ENCODE measurements around the gene DOK4.

DOK4 gene

DNA sequence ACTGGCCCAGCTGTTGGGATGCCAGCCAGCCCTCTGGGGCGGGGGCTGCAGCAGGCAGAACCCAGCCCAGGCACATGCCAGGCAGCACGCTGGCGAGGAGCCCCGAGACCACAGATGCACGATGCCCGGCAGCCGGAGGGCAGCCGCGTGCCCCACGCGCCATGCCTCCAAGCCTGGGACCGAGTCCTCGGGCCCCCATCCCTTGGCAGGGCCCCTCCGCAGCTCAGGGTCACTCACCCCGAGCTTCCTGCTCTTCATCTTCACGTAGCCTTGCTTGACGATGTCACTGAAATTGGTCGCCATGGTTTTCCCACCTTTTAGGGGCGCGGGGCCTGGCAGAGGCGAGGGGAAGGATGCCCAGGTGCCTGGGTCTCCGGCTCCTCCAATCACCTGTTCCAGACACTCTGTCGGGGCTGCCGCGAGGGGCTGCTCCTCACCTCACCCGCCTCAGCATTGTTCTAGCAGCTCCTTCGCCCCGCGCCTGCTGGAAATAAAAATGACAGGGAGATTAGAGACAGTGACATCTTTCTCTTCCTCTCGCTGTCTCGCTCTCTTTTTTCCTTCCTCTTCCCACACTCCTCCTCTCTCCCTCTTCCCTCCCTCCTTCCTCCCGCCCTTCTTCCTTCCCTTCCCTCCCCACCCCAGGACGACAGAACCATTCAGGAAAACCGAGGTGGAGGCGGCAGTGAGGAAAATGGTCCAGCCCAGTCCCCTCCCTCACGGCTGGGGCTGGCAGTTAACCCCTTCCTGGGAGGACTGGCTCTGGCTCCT, 6.9 kb downstream of the DOK4 start:
- H3K4me3 ChIP-seq (ENCODE audit: low read depth, low read length) = no peak overlapping the region
- TF ChIP-seq, protein P1, sequence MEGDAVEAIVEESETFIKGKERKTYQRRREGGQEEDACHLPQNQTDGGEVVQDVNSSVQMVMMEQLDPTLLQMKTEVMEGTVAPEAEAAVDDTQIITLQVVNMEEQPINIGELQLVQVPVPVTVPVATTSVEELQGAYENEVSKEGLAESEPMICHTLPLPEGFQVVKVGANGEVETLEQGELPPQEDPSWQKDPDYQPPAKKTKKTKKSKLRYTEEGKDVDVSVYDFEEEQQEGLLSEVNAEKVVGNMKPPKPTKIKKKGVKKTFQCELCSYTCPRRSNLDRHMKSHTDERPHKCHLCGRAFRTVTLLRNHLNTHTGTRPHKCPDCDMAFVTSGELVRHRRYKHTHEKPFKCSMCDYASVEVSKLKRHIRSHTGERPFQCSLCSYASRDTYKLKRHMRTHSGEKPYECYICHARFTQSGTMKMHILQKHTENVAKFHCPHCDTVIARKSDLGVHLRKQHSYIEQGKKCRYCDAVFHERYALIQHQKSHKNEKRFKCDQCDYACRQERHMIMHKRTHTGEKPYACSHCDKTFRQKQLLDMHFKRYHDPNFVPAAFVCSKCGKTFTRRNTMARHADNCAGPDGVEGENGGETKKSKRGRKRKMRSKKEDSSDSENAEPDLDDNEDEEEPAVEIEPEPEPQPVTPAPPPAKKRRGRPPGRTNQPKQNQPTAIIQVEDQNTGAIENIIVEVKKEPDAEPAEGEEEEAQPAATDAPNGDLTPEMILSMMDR (IDR thresholded peaks at IDR 0.05; ENCODE audit: low read depth, low read length) = no peak
- TF ChIP-seq POLR2A (IDR thresholded peaks at IDR 0.05; ENCODE audit: extremely low read depth, insufficient read length) (no peak), MYC (IDR thresholded peaks at IDR 0.05; ENCODE audit: low read depth, low read length) (no peak)
- TF ChIP-seq, protein P2, sequence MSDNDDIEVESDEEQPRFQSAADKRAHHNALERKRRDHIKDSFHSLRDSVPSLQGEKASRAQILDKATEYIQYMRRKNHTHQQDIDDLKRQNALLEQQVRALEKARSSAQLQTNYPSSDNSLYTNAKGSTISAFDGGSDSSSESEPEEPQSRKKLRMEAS (IDR thresholded peaks at IDR 0.05; ENCODE audit: low read depth, low read length) = no peak
- no peak for DNase-seq (ENCODE audit: low read depth)

DNA sequence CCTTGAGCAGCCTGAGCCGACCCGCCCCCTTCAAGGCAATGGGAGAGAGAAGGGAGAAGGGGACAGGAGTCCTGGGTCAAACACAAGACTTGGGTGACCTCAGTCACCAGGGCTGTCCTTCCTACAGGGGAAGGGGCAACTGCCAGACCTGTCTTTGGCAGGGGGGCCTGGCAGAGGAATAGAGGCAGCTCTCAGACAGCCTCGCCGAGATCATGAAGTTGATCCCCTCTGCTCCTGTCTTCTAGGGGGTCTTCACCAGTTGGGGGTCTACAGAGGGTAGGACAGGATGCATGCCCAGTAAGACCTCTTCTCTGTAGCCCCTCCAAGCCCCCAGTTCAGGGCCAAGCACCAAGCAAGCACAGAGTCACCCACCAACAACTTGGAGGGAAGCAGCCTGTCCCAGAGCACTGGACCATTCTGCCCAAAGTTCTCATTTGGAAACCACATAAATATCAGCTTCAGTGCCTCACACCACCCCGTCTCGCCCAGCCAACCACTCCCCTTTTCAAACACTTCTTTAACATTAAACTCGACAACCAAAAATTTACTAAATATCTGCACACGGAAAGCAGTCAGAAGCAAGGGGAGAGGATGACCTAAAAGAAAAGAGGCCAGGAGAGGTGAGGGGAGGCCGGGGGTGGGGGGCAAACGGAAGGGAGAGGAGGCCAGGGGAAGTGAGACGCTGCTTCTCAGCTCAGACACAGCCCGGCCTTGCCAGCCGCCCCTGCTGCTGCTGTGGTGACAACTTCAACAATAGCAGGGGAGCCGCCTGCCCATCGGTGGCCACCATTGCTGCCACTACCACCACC, 7.7 kb downstream of the DOK4 start:
- DNase-seq (ENCODE audit: low read depth) = no peak
- TF ChIP-seq, protein P2 (IDR thresholded peaks at IDR 0.05; ENCODE audit: low read depth, low read length) = no peak
- no peak for TF ChIP-seq POLR2A (IDR thresholded peaks at IDR 0.05; ENCODE audit: extremely low read depth, insufficient read length)
- no peak for TF ChIP-seq MYC (IDR thresholded peaks at IDR 0.05; ENCODE audit: low read depth, low read length)
- TF ChIP-seq, protein P1 (IDR thresholded peaks at IDR 0.05; ENCODE audit: low read depth, low read length) = no peak
- H3K4me3 ChIP-seq (ENCODE audit: low read depth, low read length) = no peak overlapping the region

DNA sequence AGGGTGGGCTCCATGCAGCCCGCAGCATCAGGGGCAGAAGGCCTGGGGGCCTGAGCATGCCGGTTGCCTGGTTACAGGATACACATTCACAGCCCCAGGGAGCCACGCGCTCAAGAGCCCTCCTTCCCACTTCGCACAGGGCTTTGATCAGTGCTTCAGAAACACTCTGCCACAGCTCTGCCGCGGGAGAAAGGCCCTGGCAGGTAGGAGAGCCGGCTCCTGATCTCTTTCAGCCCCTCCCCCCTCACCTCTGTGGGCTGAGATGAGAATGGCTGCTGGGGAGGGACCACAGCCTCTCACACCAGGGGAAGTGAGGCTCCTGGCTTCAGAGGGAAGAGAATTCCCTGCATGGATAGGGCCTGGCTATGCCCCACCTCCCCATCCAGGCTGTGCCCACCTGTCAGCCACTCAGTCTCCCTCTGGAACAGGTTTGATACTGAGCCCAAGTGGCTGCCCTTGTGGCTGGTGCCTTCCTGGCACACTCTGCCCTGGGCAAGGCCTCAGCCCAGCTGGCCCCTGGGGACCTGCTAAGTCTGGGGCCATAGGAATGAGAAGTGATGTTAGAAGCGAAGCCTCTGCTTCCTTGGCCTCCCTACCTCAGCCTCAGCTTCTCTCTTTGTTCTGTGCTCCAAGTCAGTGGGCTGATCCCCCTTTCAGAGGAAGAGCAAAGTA, 8.6 kb downstream of the DOK4 start:
- no peak for DNase-seq (ENCODE audit: low read depth)
- no peak overlapping the region for H3K4me3 ChIP-seq (ENCODE audit: low read depth, low read length)
- TF ChIP-seq, protein P2 (IDR thresholded peaks at IDR 0.05; ENCODE audit: low read depth, low read length) = no peak
- TF ChIP-seq POLR2A (IDR thresholded peaks at IDR 0.05; ENCODE audit: extremely low read depth, insufficient read length) = no peak
- TF ChIP-seq, protein P1 (IDR thresholded peaks at IDR 0.05; ENCODE audit: low read depth, low read length) = no peak
- no peak for TF ChIP-seq MYC (IDR thresholded peaks at IDR 0.05; ENCODE audit: low read depth, low read length)

DNA sequence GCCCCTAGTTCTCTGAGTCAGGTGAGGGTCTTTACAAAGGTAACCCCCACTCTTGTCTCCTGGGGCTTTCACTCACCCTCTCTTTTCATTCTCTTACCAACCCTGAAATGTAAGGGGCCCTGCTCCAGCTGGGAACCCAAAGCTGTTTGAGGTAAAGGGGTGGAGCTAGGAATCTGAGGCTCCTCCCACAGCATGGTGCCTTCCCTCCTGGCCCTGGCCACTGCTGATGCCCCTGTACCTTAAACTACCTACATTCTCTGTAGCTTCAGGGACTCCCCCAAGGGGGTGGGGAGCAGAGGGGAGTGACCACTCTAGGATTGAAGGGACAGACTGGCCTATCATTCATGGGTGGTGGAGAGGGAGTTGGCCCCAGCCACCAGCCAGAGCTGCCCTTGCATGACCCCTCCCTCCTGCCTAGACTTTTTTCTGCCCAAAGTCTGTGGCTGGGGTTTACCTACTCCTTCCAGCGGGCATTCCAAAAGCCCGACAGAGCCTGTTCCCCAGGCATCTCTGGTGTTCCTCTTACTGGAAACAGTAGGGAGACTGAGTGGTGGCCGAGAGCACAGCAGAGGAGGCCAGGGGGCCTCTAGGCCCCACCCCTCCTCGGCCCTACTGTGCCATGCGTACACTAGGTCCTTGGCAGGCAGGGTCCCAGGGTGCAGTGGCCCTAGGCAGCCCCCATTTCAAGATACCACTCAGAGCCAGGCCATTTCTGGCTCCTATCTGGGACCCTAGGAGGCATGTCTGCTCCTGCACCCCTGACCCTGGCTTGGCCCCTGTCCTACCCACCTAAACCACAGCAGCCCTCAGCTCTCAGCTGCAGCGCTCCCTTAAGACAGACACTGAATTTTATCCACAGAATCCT, 9.5 kb downstream of the DOK4 start:
- H3K4me3 ChIP-seq (ENCODE audit: low read depth, low read length) = no peak overlapping the region
- TF ChIP-seq, protein P2 (IDR thresholded peaks at IDR 0.05; ENCODE audit: low read depth, low read length) = no peak
- TF ChIP-seq POLR2A (IDR thresholded peaks at IDR 0.05; ENCODE audit: extremely low read depth, insufficient read length) (no peak), MYC (IDR thresholded peaks at IDR 0.05; ENCODE audit: low read depth, low read length) (no peak)
- TF ChIP-seq, protein P1 (IDR thresholded peaks at IDR 0.05; ENCODE audit: low read depth, low read length) = no peak
- DNase-seq (ENCODE audit: low read depth) = peak; percentile 29

Data from NB4 (cell line).